ENCODE data around the gene TCF23.
A peak's percentile ranks its signal among the peaks of the same experiment; 100 is the strongest.

The TCF23 gene

GRCh38 chr2:27121906-27122305 is 26.9 kb upstream of the TCF23 start:
- DNase-seq (ENCODE audit: low read depth in 1 of 2, low spot score in 1 of 2), result no peak
- in situ Hi-C loops (cut with HindIII; ENCODE audit: low pct_unique_long_range_greater_than_20kb, low sequenced_read_pairs), result no loop called here
- no peak for TF ChIP-seq JUND (IDR thresholded peaks at IDR 0.05; ENCODE audit: low read depth)

- no peak for DNase-seq (ENCODE audit: low read depth in 1 of 2, low spot score in 1 of 2)
- in situ Hi-C loops (cut with HindIII; ENCODE audit: low pct_unique_long_range_greater_than_20kb, low sequenced_read_pairs), result no loop called here
- no peak for TF ChIP-seq JUND (IDR thresholded peaks at IDR 0.05; ENCODE audit: low read depth)
Observed at GRCh38 chr2:27122791-27123190, 26.0 kb upstream of the TCF23 start.

GRCh38 chr2:27123302-27124150 is 25.3 kb upstream of the TCF23 start, which contains the start of gene ABHD1:
TSS of gene ABHD1 (plus strand) at chr2:27123815. CDS start at chr2:27123949, 134 bp downstream.
- DNase-seq (ENCODE audit: low read depth in 1 of 2, low spot score in 1 of 2), result peak; percentile 39 to 51
- TF ChIP-seq JUND (IDR thresholded peaks at IDR 0.05; ENCODE audit: low read depth), result no peak
- in situ Hi-C loops (cut with HindIII; ENCODE audit: low pct_unique_long_range_greater_than_20kb, low sequenced_read_pairs), result no loop called here

GRCh38 chr2:27125104-27125503 is 23.7 kb upstream of the TCF23 start:
- in situ Hi-C loops (cut with HindIII; ENCODE audit: low pct_unique_long_range_greater_than_20kb, low sequenced_read_pairs), result no loop called here

GRCh38 chr2:27126252-27126710 is 22.5 kb upstream of the TCF23 start:
- TF ChIP-seq JUND (IDR thresholded peaks at IDR 0.05; ENCODE audit: low read depth), result no peak
- no peak for DNase-seq (ENCODE audit: low read depth in 1 of 2, low spot score in 1 of 2)
- in situ Hi-C loops (cut with HindIII; ENCODE audit: low pct_unique_long_range_greater_than_20kb, low sequenced_read_pairs), result no loop called here

More at GRCh38 chr2:27125104-27125503, 23.7 kb upstream of the TCF23 start:
- no peak for TF ChIP-seq JUND (IDR thresholded peaks at IDR 0.05; ENCODE audit: low read depth)
- DNase-seq (ENCODE audit: low read depth in 1 of 2, low spot score in 1 of 2), result no peak

GRCh38 chr2:27127883-27128667 is 20.7 kb upstream of the TCF23 start:
- DNase-seq (ENCODE audit: low read depth in 1 of 2, low spot score in 1 of 2), result no peak
- TF ChIP-seq JUND (IDR thresholded peaks at IDR 0.05; ENCODE audit: low read depth), result no peak
- in situ Hi-C loops (cut with HindIII; ENCODE audit: low pct_unique_long_range_greater_than_20kb, low sequenced_read_pairs), result no loop called here

GRCh38 chr2:27128668-27129571 is 19.9 kb upstream of the TCF23 start:
- in situ Hi-C loops (cut with HindIII; ENCODE audit: low pct_unique_long_range_greater_than_20kb, low sequenced_read_pairs), result no loop called here
- TF ChIP-seq JUND (IDR thresholded peaks at IDR 0.05; ENCODE audit: low read depth), result no peak
- no peak for DNase-seq (ENCODE audit: low read depth in 1 of 2, low spot score in 1 of 2)

GRCh38 chr2:27130396-27130795 is 18.4 kb upstream of the TCF23 start:
- no peak for TF ChIP-seq JUND (IDR thresholded peaks at IDR 0.05; ENCODE audit: low read depth)
- in situ Hi-C loops (cut with HindIII; ENCODE audit: low pct_unique_long_range_greater_than_20kb, low sequenced_read_pairs), result no loop called here
- no peak for DNase-seq (ENCODE audit: low read depth in 1 of 2, low spot score in 1 of 2)

GRCh38 chr2:27131429-27131828 is 17.4 kb upstream of the TCF23 start:
- no peak for TF ChIP-seq JUND (IDR thresholded peaks at IDR 0.05; ENCODE audit: low read depth)
- in situ Hi-C loops (cut with HindIII; ENCODE audit: low pct_unique_long_range_greater_than_20kb, low sequenced_read_pairs), result no loop called here
- no peak for DNase-seq (ENCODE audit: low read depth in 1 of 2, low spot score in 1 of 2)

GRCh38 chr2:27133195-27133875 is 15.5 kb upstream of the TCF23 start:
- in situ Hi-C loops (cut with HindIII; ENCODE audit: low pct_unique_long_range_greater_than_20kb, low sequenced_read_pairs), result no loop called here
- DNase-seq (ENCODE audit: low read depth in 1 of 2, low spot score in 1 of 2), result no peak
- TF ChIP-seq JUND (IDR thresholded peaks at IDR 0.05; ENCODE audit: low read depth), result no peak

GRCh38 chr2:27133905-27134780 is 14.7 kb upstream of the TCF23 start, which contains the start of gene PREB:
TSS of gene PREB (minus strand) at chr2:27134636. CDS start at chr2:27134421, 215 bp downstream.
- DNase-seq (ENCODE audit: low read depth in 1 of 2, low spot score in 1 of 2), result peak; percentile 90 to 94
- TF ChIP-seq JUND (IDR thresholded peaks at IDR 0.05; ENCODE audit: low read depth), result no peak
- in situ Hi-C loops (cut with HindIII; ENCODE audit: low pct_unique_long_range_greater_than_20kb, low sequenced_read_pairs), result no loop called here
